H1 (cell line): ENCODE results near the gene IL9.

ENCODE experiments used
- ASH2L ChIP-seq: fragments of 200-600, 300-600 bp; sonication (generic); IDR thresholded peaks from one replicate; pipeline ENCODE4 v1.7.1; 2017; ENCODE audit warnings: low read length
- CEBPB ChIP-seq: IDR thresholded peaks from 2 replicates; pipeline ENCODE4 v1.6.1; 2012; ENCODE audit warnings: low read depth, low read length
- EP300 ChIP-seq, 2 experiments: IDR thresholded peaks; 1 replicate in 1 of 2; 2 replicates in 1 of 2; pipeline ENCODE4 v1.6.1; 2011 to 2012; ENCODE audit warnings: low read depth in 2 of 2, low read length in 2 of 2, mild to moderate bottlenecking in 2 of 2, borderline replicate concordance in 1 of 2, inconsistent platforms in 1 of 2, moderate library complexity in 1 of 2
- JUND ChIP-seq: IDR thresholded peaks from 2 replicates; pipeline ENCODE4 v1.6.1; 2011; ENCODE audit warnings: mild to moderate bottlenecking, improper control_type of control experiment, low read length
- POLR2A ChIP-seq, 2 experiments: IDR thresholded peaks; 1 replicate in 1 of 2; 2 replicates in 1 of 2; pipeline ENCODE4 v1.6.1; 2011; ENCODE audit warnings: low read depth in 2 of 2, low read length in 2 of 2, mild to moderate bottlenecking in 2 of 2; ENCODE audit errors: control extremely low read depth in 1 of 2
- SP1 ChIP-seq: IDR thresholded peaks from 2 replicates; pipeline ENCODE4 v1.6.1; 2011; ENCODE audit warnings: low read depth, low read length
- TAF1 ChIP-seq: IDR thresholded peaks from 2 replicates; pipeline ENCODE4 v1.6.1; 2011; ENCODE audit warnings: mild to moderate bottlenecking, low read depth, low read length
- ZNF274 ChIP-seq: IDR thresholded peaks from 2 replicates; pipeline ENCODE4 v1.7.0; 2012; ENCODE audit warnings: low read length, borderline replicate concordance; ENCODE audit errors: extremely low read depth
- TF ChIP-seq, protein P1 (sequence below): IDR thresholded peaks from 2 replicates; pipeline ENCODE4 v1.6.1; 2012; ENCODE audit warnings: inconsistent platforms
- TF ChIP-seq, protein P2 (sequence below), 3 experiments: IDR thresholded peaks; 1 replicate in 2 of 3; 2 replicates in 1 of 3; pipeline versions ENCODE4 v1.5.1 to v1.6.1; 2011; ENCODE audit warnings: low read length in 3 of 3, mild to moderate bottlenecking in 3 of 3, inconsistent platforms in 2 of 3, low read depth in 1 of 3, moderate library complexity in 1 of 3; ENCODE audit not compliant: insufficient read depth in 1 of 3; ENCODE audit errors: control extremely low read depth in 1 of 3
- TF ChIP-seq, protein P3 (sequence below): IDR thresholded peaks from 2 replicates; pipeline ENCODE4 v1.6.1; 2011; ENCODE audit warnings: low read length, improper control_type of control experiment

DNA sequence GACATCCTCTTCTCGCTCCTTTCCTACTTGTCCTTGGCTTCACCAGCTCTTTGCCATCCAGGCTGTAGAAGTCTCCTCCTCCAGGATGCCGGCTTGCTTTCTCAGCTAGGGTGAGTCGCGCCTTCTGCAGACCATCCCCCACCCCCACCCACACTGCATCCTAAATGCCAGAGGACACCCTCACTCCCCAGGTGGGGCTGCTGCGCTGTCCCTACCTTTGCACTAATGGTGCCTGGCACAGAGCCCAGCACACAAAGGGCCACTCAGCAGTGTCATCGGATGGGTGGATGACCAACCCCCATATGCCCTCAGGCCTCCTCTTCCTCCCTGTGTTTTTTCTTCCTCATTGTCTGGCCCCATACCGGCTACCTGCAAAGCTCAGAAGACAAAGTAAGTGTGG is 14.8 kb downstream of the IL9 start:
- TF ChIP-seq SP1: no peak
- TF ChIP-seq POLR2A (IDR thresholded peaks at IDR 0.05; ENCODE audit: control extremely low read depth in 1 of 2, low read depth in 2 of 2, low read length in 2 of 2): no peak
- TF ChIP-seq, protein P1, sequence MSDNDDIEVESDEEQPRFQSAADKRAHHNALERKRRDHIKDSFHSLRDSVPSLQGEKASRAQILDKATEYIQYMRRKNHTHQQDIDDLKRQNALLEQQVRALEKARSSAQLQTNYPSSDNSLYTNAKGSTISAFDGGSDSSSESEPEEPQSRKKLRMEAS: no peak
- no peak for TF ChIP-seq JUND
- TF ChIP-seq CEBPB: no peak
- TF ChIP-seq, protein P2, sequence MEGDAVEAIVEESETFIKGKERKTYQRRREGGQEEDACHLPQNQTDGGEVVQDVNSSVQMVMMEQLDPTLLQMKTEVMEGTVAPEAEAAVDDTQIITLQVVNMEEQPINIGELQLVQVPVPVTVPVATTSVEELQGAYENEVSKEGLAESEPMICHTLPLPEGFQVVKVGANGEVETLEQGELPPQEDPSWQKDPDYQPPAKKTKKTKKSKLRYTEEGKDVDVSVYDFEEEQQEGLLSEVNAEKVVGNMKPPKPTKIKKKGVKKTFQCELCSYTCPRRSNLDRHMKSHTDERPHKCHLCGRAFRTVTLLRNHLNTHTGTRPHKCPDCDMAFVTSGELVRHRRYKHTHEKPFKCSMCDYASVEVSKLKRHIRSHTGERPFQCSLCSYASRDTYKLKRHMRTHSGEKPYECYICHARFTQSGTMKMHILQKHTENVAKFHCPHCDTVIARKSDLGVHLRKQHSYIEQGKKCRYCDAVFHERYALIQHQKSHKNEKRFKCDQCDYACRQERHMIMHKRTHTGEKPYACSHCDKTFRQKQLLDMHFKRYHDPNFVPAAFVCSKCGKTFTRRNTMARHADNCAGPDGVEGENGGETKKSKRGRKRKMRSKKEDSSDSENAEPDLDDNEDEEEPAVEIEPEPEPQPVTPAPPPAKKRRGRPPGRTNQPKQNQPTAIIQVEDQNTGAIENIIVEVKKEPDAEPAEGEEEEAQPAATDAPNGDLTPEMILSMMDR (IDR thresholded peaks at IDR 0.05; ENCODE audit: control extremely low read depth in 1 of 3, insufficient read depth in 1 of 3, low read depth in 1 of 3, low read length in 3 of 3): no peak
- no peak for TF ChIP-seq EP300 (IDR thresholded peaks at IDR 0.05; ENCODE audit: borderline replicate concordance in 1 of 2, low read depth in 2 of 2, low read length in 2 of 2)
- no peak for TF ChIP-seq ZNF274
- TF ChIP-seq ASH2L: no peak
- TF ChIP-seq, protein P3, sequence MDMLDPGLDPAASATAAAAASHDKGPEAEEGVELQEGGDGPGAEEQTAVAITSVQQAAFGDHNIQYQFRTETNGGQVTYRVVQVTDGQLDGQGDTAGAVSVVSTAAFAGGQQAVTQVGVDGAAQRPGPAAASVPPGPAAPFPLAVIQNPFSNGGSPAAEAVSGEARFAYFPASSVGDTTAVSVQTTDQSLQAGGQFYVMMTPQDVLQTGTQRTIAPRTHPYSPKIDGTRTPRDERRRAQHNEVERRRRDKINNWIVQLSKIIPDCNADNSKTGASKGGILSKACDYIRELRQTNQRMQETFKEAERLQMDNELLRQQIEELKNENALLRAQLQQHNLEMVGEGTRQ: no peak
- TF ChIP-seq TAF1: no peak
